ENCODE data around the gene CCL24.

Gene CCL24

GRCh38 chr7:75807452-75807851 is 6.2 kb downstream of the CCL24 start:
- no peak for TF ChIP-seq CTCF (IDR thresholded peaks at IDR 0.05; ENCODE audit: low read depth, low read length)
- no peak overlapping the region for H3K4me3 ChIP-seq (ENCODE audit: low read depth, low read length)

GRCh38 chr7:75806560-75807307 is 6.9 kb downstream of the CCL24 start:
- H3K4me3 ChIP-seq (ENCODE audit: low read depth, low read length) = no peak overlapping the region
- no peak for TF ChIP-seq CTCF (IDR thresholded peaks at IDR 0.05; ENCODE audit: low read depth, low read length)

- H3K4me3 ChIP-seq (ENCODE audit: low read depth, low read length) = no peak overlapping the region
- TF ChIP-seq CTCF (IDR thresholded peaks at IDR 0.05; ENCODE audit: low read depth, low read length) = no peak
Observed at GRCh38 chr7:75804705-75805104, 8.9 kb downstream of the CCL24 start.

DNA sequence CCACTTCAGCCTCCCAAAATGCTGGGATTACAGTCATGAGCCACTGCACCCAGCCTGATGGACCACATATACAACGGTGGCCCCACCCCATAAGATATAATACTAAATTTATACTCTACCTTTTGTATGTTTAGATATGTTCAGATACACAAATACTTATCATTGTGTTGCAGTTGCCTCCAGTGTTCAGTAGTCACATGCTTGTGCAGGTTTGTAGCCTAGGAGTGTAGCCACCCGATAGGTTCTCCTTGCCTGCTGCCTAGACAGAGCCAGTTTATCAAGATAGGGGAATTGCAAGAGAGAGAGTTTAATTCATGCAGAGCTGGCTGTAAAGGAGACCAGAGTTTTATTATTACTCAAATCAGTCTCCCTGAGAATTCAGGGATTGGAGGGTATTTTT is 9.6 kb downstream of the CCL24 start:
- no peak for TF ChIP-seq CTCF (IDR thresholded peaks at IDR 0.05; ENCODE audit: low read depth, low read length)
- no peak overlapping the region for H3K4me3 ChIP-seq (ENCODE audit: low read depth, low read length)

DNA sequence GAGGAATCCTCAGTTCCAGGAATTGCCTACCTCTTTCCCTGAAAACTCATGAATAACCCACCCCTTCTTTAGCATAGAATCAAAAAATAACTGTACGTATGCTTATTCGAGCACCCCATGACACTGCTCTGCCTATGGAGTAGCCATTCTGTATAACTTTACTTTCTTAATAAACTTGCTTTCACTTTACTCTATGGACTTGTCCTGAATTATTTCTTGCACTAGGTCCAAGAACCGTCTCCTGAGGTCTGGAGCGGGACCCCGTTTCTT is 11.1 kb downstream of the CCL24 start:
- H3K4me3 ChIP-seq (ENCODE audit: low read depth, low read length) = no peak overlapping the region
- no peak for TF ChIP-seq CTCF (IDR thresholded peaks at IDR 0.05; ENCODE audit: low read depth, low read length)

DNA sequence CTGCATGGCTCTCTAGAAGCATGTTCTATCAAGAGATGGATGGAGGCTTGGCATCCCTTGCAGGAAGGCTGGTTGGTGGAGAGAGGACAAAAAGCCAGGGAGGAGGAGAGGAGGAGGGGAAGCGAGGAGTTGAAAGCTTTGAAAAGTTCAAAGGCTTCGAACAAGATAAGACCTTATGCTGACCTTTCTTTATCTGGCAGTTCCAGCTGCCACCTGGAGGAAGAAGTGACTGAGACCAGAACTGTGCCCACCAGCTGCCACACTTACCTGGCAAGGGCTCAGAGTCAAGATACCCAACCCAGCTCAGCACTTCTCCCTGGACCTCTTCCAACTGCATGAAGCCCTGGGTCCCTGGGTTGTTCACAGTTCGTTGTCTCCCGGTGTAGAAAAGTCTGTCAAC is 14.8 kb downstream of the CCL24 start:
- no peak for TF ChIP-seq CTCF (IDR thresholded peaks at IDR 0.05; ENCODE audit: low read depth, low read length)
- no peak overlapping the region for H3K4me3 ChIP-seq (ENCODE audit: low read depth, low read length)

GRCh38 chr7:75796420-75796819 is 17.2 kb downstream of the CCL24 start:
- no peak overlapping the region for H3K4me3 ChIP-seq (ENCODE audit: low read depth, low read length)
- TF ChIP-seq CTCF (IDR thresholded peaks at IDR 0.05; ENCODE audit: low read depth, low read length) = no peak

Data from WI38 (cell line).